Astrocyte (in vitro differentiated cells and primary cell): Measurements from ENCODE around the gene LIN7B. TPM values are rescaled to one million over a fixed set of nuclear protein-coding genes. Genes with fewer than 3 reads are reported as not detected.

Source experiments
- DNase-seq: peaks from one replicate; pipeline ENCODE4 v3.0.0-alpha.2; 2010; ENCODE audit warnings: low read depth
- FAIRE-seq: peaks from 2 replicates; lab custom pipeline; 2011; peaks lifted over from hg19 to GRCh38; lab: Jason Lieb, UNC
- H2AFZ ChIP-seq: 2 replicates; pipeline ENCODE4 v1.6.0; 2012; ENCODE audit warnings: low read depth, low read length, inconsistent platforms
- H3K27ac ChIP-seq: 2 replicates; pipeline ENCODE4 v1.5.1; 2011; ENCODE audit warnings: low read depth, low read length, inconsistent platforms
- H3K27me3 ChIP-seq: 2 replicates; pipeline ENCODE4 v1.6.0; 2011; ENCODE audit warnings: low read length, inconsistent platforms; ENCODE audit not compliant: insufficient read depth
- H3K36me3 ChIP-seq: 2 replicates; pipeline ENCODE4 v1.5.1; 2011; ENCODE audit warnings: low read length, inconsistent platforms; ENCODE audit not compliant: insufficient read depth
- H3K4me1 ChIP-seq: 2 replicates; pipeline ENCODE4 v1.5.1; 2011; ENCODE audit warnings: low read length, inconsistent platforms; ENCODE audit not compliant: insufficient read depth
- H3K4me2 ChIP-seq: 2 replicates; pipeline ENCODE4 v1.6.0; 2012; ENCODE audit warnings: low read length, inconsistent platforms
- H3K4me3 ChIP-seq: 2 replicates; pipeline ENCODE4 v1.5.1; 2011; ENCODE audit warnings: low read depth, mild to moderate bottlenecking, low read length, inconsistent platforms; ENCODE audit not compliant: insufficient read depth
- H3K79me2 ChIP-seq: 2 replicates; pipeline ENCODE4 v1.6.0; 2012; ENCODE audit warnings: mild to moderate bottlenecking, low read length, inconsistent platforms; ENCODE audit not compliant: insufficient read depth
- H3K9ac ChIP-seq: 2 replicates; pipeline ENCODE4 v1.6.0; 2012; ENCODE audit warnings: mild to moderate bottlenecking, low read length, inconsistent platforms
- H3K9me3 ChIP-seq: 2 replicates; pipeline ENCODE4 v1.5.1; 2012; ENCODE audit warnings: low read depth, mild to moderate bottlenecking, low read length, inconsistent platforms; ENCODE audit not compliant: insufficient read depth
- H4K20me1 ChIP-seq: 2 replicates; pipeline ENCODE4 v1.6.0; 2012; ENCODE audit warnings: low read length, inconsistent platforms; ENCODE audit not compliant: insufficient read depth
- H3K27ac Mint-ChIP-seq: one replicate; pipeline ENCODE4 v1.8.0; 2021; ENCODE audit warnings: mild to moderate bottlenecking, mixed read lengths; ENCODE audit not compliant: unreplicated experiment
- H3K27me3 Mint-ChIP-seq: one replicate; pipeline ENCODE4 v1.8.0; 2021; ENCODE audit warnings: low read depth, mixed read lengths; ENCODE audit not compliant: unreplicated experiment
- H3K36me3 Mint-ChIP-seq: one replicate; pipeline ENCODE4 v1.8.0; 2021; ENCODE audit warnings: low read depth, mixed read lengths; ENCODE audit not compliant: unreplicated experiment
- H3K4me1 Mint-ChIP-seq: one replicate; pipeline ENCODE4 v1.8.0; 2021; ENCODE audit warnings: low read depth, mixed read lengths; ENCODE audit not compliant: unreplicated experiment
- H3K4me3 Mint-ChIP-seq: one replicate; pipeline ENCODE4 v1.8.0; 2021; ENCODE audit warnings: mild to moderate bottlenecking, moderate library complexity, mixed read lengths; ENCODE audit not compliant: unreplicated experiment
- H3K9me3 Mint-ChIP-seq: one replicate; pipeline ENCODE4 v1.8.0; 2021; ENCODE audit warnings: mild to moderate bottlenecking, mixed read lengths; ENCODE audit not compliant: unreplicated experiment
- EZH2 ChIP-seq: IDR thresholded peaks from 2 replicates; pipeline ENCODE4 v1.6.1; 2012; ENCODE audit warnings: mild to moderate bottlenecking, low read length, inconsistent platforms; ENCODE audit not compliant: insufficient read depth
- total RNA-seq: library from RNA; stranded (reverse); gene quantifications from 2 replicates; pipeline ENCODE4 v1.2.1, GENCODE V29; 2021
- TF ChIP-seq, protein P1 (sequence below): IDR thresholded peaks from 2 replicates; pipeline ENCODE4 v1.5.1; 2011; ENCODE audit warnings: low read depth, mild to moderate bottlenecking, inconsistent platforms, low read length, moderate library complexity; ENCODE audit not compliant: insufficient read depth

The LIN7B gene
- total RNA-seq, 1 donor from 2014 or later, result 8.9 TPM

DNA sequence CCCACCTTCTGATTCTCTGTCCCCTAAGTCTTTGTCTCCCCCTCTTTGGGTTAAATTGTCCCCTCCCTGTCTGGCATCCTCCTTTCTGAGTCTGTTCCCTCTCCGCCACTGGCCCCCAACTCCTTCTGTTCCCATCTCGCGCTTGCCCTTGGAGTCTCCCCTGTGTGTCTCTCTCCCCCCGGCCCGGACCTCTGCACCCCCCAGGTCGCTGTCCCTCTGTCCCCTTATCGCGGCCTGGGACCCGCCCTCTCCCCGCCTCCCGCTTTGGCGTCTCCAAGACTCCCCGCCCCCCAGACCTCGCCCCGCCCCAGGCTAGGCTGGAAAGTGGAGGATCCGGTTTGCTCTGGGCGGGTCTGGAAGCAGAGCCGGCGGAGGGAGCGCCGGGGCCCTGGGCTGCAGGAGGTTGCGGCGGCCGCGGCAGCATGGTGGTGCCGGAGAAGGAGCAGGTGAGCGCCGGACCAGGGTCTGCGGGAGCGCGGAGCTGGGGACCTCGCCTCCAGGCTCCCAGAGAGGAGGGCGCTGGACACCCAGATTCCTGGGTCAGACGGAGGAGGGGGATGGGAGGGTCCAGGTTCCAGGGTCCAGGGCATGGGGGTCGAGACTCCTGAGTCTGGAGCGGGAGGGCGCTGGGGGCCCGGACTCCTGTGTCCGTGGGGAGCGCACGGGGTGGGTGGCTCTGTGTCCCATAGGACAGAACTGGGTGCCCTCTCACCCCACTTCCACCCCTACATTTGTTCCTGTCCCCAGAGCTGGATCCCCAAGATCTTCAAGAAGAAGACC lies 43.5 kb downstream of the LIN7B start, which contains the start of gene TRPM4:
TSS of gene TRPM4 (plus strand) at position 348 of the 780 bp plus-strand sequence. CDS start at position 423, 75 bp downstream.
- peak within 1 kb of the TSS; percentile 69 for H2AFZ ChIP-seq
- no peaks in the 10 kb centered on the region for H3K36me3 ChIP-seq
- H3K79me2 ChIP-seq, result peaks cover 11% of the 10 kb centered on the region
- DNase-seq, result peak; percentile 46
- Mint-ChIP-seq H3K4me1 (no peaks in the 10 kb centered on the region), H3K27me3 (peaks cover 29% of the 10 kb centered on the region), H3K36me3 (peaks cover 18% of the 10 kb centered on the region), H3K27ac (peak within 1 kb of the TSS; percentile 47), H3K4me3 (peak within 1 kb of the TSS; percentile 95), H3K9me3 (peaks cover 18% of the 10 kb centered on the region)
- peaks cover 2% of the 10 kb centered on the region for H3K27me3 ChIP-seq
- peak within 1 kb of the TSS; percentile 99 for H3K4me2 ChIP-seq
- peak within 1 kb of the TSS; percentile 89 for H3K9ac ChIP-seq
- H3K4me3 ChIP-seq, result peak within 1 kb of the TSS; percentile 83
- FAIRE-seq, result no peak
- H3K4me1 ChIP-seq, result peaks cover 16% of the 10 kb centered on the region
- H4K20me1 ChIP-seq, result peaks cover 36% of the 10 kb centered on the region
- H3K27ac ChIP-seq, result peak within 1 kb of the TSS; percentile 53
- no peaks in the 10 kb centered on the region for H3K9me3 ChIP-seq
- TF ChIP-seq, protein P1, sequence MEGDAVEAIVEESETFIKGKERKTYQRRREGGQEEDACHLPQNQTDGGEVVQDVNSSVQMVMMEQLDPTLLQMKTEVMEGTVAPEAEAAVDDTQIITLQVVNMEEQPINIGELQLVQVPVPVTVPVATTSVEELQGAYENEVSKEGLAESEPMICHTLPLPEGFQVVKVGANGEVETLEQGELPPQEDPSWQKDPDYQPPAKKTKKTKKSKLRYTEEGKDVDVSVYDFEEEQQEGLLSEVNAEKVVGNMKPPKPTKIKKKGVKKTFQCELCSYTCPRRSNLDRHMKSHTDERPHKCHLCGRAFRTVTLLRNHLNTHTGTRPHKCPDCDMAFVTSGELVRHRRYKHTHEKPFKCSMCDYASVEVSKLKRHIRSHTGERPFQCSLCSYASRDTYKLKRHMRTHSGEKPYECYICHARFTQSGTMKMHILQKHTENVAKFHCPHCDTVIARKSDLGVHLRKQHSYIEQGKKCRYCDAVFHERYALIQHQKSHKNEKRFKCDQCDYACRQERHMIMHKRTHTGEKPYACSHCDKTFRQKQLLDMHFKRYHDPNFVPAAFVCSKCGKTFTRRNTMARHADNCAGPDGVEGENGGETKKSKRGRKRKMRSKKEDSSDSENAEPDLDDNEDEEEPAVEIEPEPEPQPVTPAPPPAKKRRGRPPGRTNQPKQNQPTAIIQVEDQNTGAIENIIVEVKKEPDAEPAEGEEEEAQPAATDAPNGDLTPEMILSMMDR, result no peak
- TF ChIP-seq EZH2, result no peak

DNA sequence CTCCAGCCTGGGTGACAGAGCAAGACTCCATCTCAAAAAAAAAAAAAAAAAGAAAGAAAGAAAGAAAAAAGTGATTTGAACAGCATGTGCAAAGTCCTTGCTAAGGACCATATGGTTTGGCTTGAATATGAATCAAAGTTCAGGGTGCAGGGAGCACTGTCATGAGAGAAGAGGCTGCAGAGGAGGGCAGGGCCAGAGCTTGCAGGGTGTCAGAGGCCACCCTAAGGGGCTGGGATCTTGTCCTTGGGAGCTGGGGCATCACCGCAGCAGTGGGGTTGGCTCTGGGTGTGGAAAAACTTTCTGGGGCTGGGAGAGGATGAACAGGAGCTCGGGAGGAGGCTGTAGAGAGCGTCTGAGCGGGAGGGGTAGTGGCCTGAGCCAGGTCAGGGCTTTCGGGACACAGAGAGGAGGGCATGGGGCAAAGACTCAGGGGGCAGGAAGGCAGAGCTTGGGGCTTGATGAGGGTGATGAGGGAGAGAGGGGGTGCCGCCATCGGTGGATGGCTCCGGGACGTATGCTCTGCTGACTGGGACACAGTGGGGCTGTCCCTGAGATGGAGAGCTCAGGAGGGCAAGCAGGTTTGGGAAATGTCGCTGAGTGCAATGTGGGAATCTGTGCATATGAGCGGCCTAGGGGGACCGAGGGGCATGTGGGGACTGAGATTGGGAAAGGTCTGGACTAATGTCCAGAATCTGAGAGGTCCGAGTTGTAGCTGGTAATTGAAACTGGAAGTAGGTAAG lies 46.5 kb downstream of the LIN7B start:
- H3K4me2 ChIP-seq, result no peak overlapping the region
- H4K20me1 ChIP-seq, result peaks cover 47% of the 10 kb centered on the region
- H3K4me1 Mint-ChIP-seq, result no peaks in the 10 kb centered on the region
- no peak overlapping the region for H3K9ac ChIP-seq
- H3K9me3 Mint-ChIP-seq, result no peaks in the 10 kb centered on the region
- no peak overlapping the region for H3K27ac Mint-ChIP-seq
- H3K79me2 ChIP-seq, result peaks cover 11% of the 10 kb centered on the region
- H2AFZ ChIP-seq, result no peak overlapping the region
- peaks cover 13% of the 10 kb centered on the region for H3K36me3 Mint-ChIP-seq
- H3K27ac ChIP-seq, result no peak overlapping the region
- TF ChIP-seq, protein P1, result no peak
- TF ChIP-seq EZH2, result no peak
- no peak overlapping the region for H3K4me3 Mint-ChIP-seq
- peaks cover 4% of the 10 kb centered on the region for H3K27me3 ChIP-seq
- peaks cover 7% of the 10 kb centered on the region for H3K27me3 Mint-ChIP-seq
- no peaks in the 10 kb centered on the region for H3K36me3 ChIP-seq
- no peak overlapping the region for H3K4me3 ChIP-seq
- peaks cover 24% of the 10 kb centered on the region for H3K4me1 ChIP-seq
- H3K9me3 ChIP-seq, result no peaks in the 10 kb centered on the region
- FAIRE-seq, result no peak
- DNase-seq, result no peak
